Testis (tissue), 3 donors: ENCODE results near the gene CX3CL1. TPM values are rescaled to one million over a fixed set of nuclear protein-coding genes. Genes with fewer than 3 reads are reported as not detected.
"Not testable (repeated sequence)": the region's sequence is repeated elsewhere in the genome, so short reads cannot be mapped to it uniquely, and the experiment has no call there.

Experiments
- DNase-seq: peaks from one replicate; pipeline ENCODE4 v3.0.0-alpha.2; 2019
- H3K27ac ChIP-seq, 2 donors: fragments of 200-600 bp; sonication (generic); one replicate each; pipeline ENCODE4 v1.5.1; 2019
- H3K27me3 ChIP-seq: fragments of 200-600 bp; sonication (generic); one replicate; pipeline ENCODE4 v1.5.1; 2019
- H3K36me3 ChIP-seq: fragments of 200-600 bp; sonication (generic); one replicate; pipeline ENCODE4 v1.5.1; 2017; ENCODE audit warnings: low read depth; ENCODE audit errors: missing control alignments
- H3K4me1 ChIP-seq: fragments of 200-600 bp; sonication (generic); one replicate; pipeline ENCODE4 v1.5.1; 2019
- H3K4me3 ChIP-seq, 2 donors: fragments of 200-600 bp; sonication (generic); one replicate each; pipeline ENCODE4 v1.5.1; 2017 to 2019
- H3K9me3 ChIP-seq: fragments of 200-600 bp; sonication (generic); one replicate; pipeline ENCODE4 v1.5.1; 2017
- POLR2A ChIP-seq: fragments of 450-650 bp; IDR thresholded peaks from one replicate; pipeline ENCODE4 v1.6.1; 2017; ENCODE audit warnings: antibody characterized with exemption, mild to moderate bottlenecking, moderate library complexity
- WGBS, 2 donors: methylation state at CpG; one replicate each; pipeline ENCODE4 v1.1.5; 2018; 5-methylcytosine and 5-hydroxymethylcytosine counted together
- intact Hi-C: fragments of 100-400 bp; cut with DNase I; formaldehyde crosslinking; loops from one replicate; pipeline ENCODE4 v1.15.1; 2023; ENCODE audit warnings: low total_unique reads
- polyA plus RNA-seq: library from polyadenylated mRNA; stranded (reverse); fragments of 350-450 nt; fragmentation: Illumina TruSeq; extraction: RNeasy Lipid Tissue Mini Kit (QIAGEN cat#74804); gene quantifications from one replicate; pipeline ENCODE4 v1.2.3, GENCODE V29; 2014; ENCODE audit warnings: low read depth, low replicate concordance; ENCODE audit not compliant: insufficient read depth
- total RNA-seq, 2 donors: library from RNA; depleted of rRNA; stranded (reverse); fragments of >200 nt; gene quantifications; one replicate each; pipeline ENCODE4 v1.2.3, GENCODE V29; 2016
- TF ChIP-seq, protein P1 (sequence below), 3 experiments: fragments of 450-650 bp in 2 of 3; fragments of 200-600 bp in 1 of 3; sonication (generic) in 1 of 3; IDR thresholded peaks; one replicate each; pipeline ENCODE4 v1.5.1; 2016 to 2019; ENCODE audit warnings: antibody characterized with exemption in 3 of 3, mild to moderate bottlenecking in 2 of 3, moderate library complexity in 1 of 3

CX3CL1 gene
- total and polyA plus RNA-seq, 3 donors from 2014 or later: 8.5 to 19.6 (median 12.9) TPM

DNA sequence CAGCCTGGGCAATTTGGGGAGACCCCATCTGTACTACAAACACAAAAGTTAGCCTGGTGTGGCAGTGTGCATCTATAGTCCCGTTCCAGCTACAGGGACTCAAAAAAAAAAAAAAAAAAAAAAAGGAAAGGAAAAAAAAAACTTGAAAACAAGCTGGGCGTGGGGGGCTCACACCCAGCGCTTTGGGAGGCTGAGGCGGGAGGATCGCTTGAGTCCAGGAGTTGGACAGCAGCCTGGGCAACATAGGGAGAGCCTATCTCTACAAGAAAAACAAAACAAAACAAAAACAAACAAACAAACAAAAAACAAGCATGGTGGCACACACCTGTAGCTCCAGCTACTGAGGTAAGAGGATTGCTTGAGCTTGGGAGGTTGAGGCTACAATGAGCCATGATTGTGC is 19.4 kb downstream of the CX3CL1 start:
- no peak overlapping the region for H3K27ac ChIP-seq
- no peaks in the 10 kb centered on the region for H3K27me3 ChIP-seq
- H3K36me3 ChIP-seq: no peaks in the 10 kb centered on the region
- 84 to 96% methylated on average over 5 of the region's 5 CpGs for whole genome bisulfite sequencing, 2 donors
- H3K4me1 ChIP-seq: peaks cover 7% of the 10 kb centered on the region
- no peak for DNase-seq
- H3K9me3 ChIP-seq: no peaks in the 10 kb centered on the region
- intact Hi-C loops: no loop called here
- TF ChIP-seq POLR2A: no peak
- TF ChIP-seq, protein P1, sequence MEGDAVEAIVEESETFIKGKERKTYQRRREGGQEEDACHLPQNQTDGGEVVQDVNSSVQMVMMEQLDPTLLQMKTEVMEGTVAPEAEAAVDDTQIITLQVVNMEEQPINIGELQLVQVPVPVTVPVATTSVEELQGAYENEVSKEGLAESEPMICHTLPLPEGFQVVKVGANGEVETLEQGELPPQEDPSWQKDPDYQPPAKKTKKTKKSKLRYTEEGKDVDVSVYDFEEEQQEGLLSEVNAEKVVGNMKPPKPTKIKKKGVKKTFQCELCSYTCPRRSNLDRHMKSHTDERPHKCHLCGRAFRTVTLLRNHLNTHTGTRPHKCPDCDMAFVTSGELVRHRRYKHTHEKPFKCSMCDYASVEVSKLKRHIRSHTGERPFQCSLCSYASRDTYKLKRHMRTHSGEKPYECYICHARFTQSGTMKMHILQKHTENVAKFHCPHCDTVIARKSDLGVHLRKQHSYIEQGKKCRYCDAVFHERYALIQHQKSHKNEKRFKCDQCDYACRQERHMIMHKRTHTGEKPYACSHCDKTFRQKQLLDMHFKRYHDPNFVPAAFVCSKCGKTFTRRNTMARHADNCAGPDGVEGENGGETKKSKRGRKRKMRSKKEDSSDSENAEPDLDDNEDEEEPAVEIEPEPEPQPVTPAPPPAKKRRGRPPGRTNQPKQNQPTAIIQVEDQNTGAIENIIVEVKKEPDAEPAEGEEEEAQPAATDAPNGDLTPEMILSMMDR (IDR thresholded peaks at IDR 0.05): no peak
- no peak overlapping the region for H3K4me3 ChIP-seq

DNA sequence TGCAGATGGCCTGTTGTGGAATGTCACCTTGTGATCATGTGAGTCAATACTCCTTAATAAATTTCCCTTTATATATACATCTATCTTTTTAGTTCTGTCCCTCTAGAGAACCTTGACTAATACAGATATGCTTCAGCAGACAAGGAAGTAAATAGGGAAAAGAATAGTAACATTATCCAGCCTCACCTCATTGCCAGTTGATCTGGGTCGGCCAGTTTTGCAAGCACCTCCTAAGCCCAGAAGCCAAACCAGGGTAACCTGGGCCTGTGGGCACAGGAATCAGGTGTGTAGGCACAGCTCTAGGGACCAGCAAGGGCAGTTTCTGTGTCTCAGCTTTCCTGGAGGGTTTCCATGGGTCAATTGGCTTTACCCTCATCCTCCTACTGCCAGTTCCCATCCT is 20.4 kb downstream of the CX3CL1 start:
- Histone ChIP-seq H3K4me1 (no peaks in the 10 kb centered on the region), H3K27me3 (no peaks in the 10 kb centered on the region), H3K27ac (no peak overlapping the region), H3K4me3 (no peak overlapping the region), H3K36me3 (no peaks in the 10 kb centered on the region), H3K9me3 (no peaks in the 10 kb centered on the region)
- intact Hi-C loops: no loop called here
- TF ChIP-seq, protein P1 (IDR thresholded peaks at IDR 0.05): no peak
- TF ChIP-seq POLR2A: no peak
- no peak for DNase-seq
- 83 to 87% methylated on average over 1 of the region's 1 CpG for WGBS, 2 donors

DNA sequence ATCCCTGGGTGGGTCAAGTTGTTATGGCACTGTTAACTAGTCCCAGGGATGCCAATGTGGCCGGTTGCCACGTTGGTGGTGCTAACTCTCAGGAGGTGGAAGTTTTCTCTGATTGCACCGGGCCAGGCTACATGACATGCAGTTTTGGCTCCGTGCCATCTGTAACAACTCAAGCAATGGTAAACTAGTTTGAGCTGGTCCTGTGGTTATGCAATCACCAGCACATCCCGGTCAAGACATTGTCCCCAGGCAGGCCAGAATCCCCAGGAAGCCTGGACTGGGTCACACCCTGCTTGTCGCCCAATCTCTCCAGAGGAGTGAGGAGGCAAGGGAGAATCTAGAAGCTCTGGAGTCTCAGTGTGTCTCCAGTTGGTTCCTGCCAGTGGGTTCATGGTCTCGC is 22.2 kb downstream of the CX3CL1 start:
- Histone ChIP-seq H3K4me3 (no peak overlapping the region), H3K36me3 (no peaks in the 10 kb centered on the region), H3K9me3 (no peaks in the 10 kb centered on the region), H3K27ac (no peak overlapping the region), H3K27me3 (no peaks in the 10 kb centered on the region), H3K4me1 (no peaks in the 10 kb centered on the region)
- DNase-seq: no peak
- 73 to 100% methylated on average over 3 to 7 of the region's 7 CpGs for WGBS, 2 donors
- intact Hi-C loops: no loop called here
- TF ChIP-seq, protein P1 (IDR thresholded peaks at IDR 0.05): no peak
- TF ChIP-seq POLR2A: no peak

DNA sequence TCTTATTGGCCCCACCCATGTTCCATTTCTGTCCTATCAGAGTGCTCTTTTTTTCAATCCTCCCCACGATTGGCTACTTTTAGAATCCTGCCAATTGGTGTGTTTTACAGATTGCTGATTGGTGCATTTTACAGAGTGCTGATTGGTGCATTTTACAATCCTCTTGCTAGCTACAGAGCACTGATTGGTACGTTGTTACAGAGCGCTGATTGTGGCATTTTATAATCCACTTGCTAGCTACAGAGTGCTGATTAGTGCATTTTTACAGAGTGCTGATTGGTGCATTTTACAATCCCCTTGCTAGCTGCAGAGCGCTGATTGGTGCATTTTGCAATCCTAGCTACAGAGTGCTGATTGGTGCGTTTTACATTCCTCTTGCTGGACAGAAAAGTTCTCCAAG is 22.7 kb downstream of the CX3CL1 start:
- no peak overlapping the region for H3K27ac ChIP-seq
- H3K27me3 ChIP-seq: no peaks in the 10 kb centered on the region
- no peak for DNase-seq
- H3K4me1 ChIP-seq: no peaks in the 10 kb centered on the region
- TF ChIP-seq, protein P1 (IDR thresholded peaks at IDR 0.05): no peak
- no peak for TF ChIP-seq POLR2A
- no peaks in the 10 kb centered on the region for H3K36me3 ChIP-seq
- H3K4me3 ChIP-seq: no peak overlapping the region
- intact Hi-C loops: no loop called here
- H3K9me3 ChIP-seq: no peaks in the 10 kb centered on the region
- WGBS, 2 donors: 89 to 93% methylated on average over 5 of the region's 5 CpGs

DNA sequence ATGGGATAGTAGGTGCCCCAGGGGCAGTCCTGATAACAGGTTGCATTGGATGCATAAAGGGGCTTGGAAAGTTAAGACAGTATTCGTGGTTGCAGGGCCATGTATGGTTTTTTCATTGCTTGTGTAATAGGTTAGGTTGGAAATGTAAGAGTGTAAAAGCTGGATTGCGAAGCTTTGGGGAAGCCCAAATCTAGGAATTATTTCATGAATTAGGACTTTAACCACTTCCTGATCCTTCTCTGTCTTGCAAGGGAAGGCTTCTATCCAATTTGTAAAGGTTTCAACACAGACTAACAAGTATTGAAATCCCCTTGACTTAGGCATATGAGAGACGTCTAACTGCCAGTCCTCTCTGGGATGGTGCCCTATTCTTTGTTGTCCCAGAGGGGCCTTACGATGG is 24.5 kb downstream of the CX3CL1 start:
- TF ChIP-seq POLR2A: no peak
- TF ChIP-seq, protein P1 (IDR thresholded peaks at IDR 0.05): no peak
- intact Hi-C loops: no loop called here
- H3K9me3 ChIP-seq: no peaks in the 10 kb centered on the region
- no peaks in the 10 kb centered on the region for H3K27me3 ChIP-seq
- DNase-seq: no peak
- no peaks in the 10 kb centered on the region for H3K4me1 ChIP-seq
- no peaks in the 10 kb centered on the region for H3K36me3 ChIP-seq
- H3K4me3 ChIP-seq: no peak overlapping the region
- WGBS, 2 donors: 88 to 94% methylated on average over 4 of the region's 4 CpGs
- no peak overlapping the region for H3K27ac ChIP-seq

DNA sequence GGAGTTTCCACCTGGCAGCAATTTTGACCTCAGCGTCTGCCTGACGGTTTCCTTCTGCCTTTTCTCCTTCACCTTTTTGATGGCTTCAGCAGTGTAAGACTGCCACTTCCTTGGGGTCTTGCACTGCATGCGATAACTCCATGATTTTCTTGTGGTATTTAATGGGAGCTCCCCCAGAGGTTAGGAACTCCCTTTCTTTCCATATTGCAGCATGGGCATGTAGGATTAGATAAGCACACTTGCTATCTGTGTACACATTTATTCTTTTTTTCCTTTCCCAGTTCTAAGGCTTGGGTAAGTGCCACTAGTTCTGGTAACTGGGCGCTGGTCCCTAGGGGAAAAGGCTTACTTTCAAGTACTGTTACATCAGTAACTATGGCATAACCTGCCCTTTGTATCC is 25.2 kb downstream of the CX3CL1 start:
- intact Hi-C loops, H3K4me3 ChIP-seq, DNase-seq, H3K9me3 ChIP-seq, H3K36me3 ChIP-seq, H3K27ac ChIP-seq, H3K27me3 ChIP-seq, H3K4me1 ChIP-seq: not testable (repeated sequence)
- WGBS, 2 donors: 89 to 95% methylated on average over 4 of the region's 4 CpGs
